H1 (cell line): ENCODE measurements around the gene SPTBN4. TPM values are rescaled to one million over a fixed set of nuclear protein-coding genes. Genes with fewer than 3 reads are reported as not detected.

Source experiments
- CTCF ChIA-PET: fragments of 300-600 bp; sonication (Branson Sonifier 250); formaldehyde crosslinking; loops from one replicate; lab custom pipeline; 2021; ENCODE audit not compliant: partially characterized antibody; lab: Charles Lee
- POLR2A ChIA-PET: fragments of 300-600 bp; sonication (Branson Sonifier 250); formaldehyde crosslinking; loops from one replicate; lab custom pipeline; 2021; ENCODE audit warnings: inconsistent platforms; ENCODE audit not compliant: partially characterized antibody; lab: Charles Lee
- DNase-seq, 2 experiments: peaks; one replicate each; pipeline versions ENCODE4 v3.0.0 to v3.0.0-alpha.2; 2010 to 2022; ENCODE audit warnings: low spot score in 2 of 2, low read depth in 1 of 2, mixed read lengths in 1 of 2
- FAIRE-seq: peaks from 2 replicates; lab custom pipeline; 2011; peaks lifted over from hg19 to GRCh38; lab: Jason Lieb, UNC
- H2AFZ ChIP-seq: 2 replicates; pipeline ENCODE4 v1.8.1; 2012; ENCODE audit warnings: low read length, inconsistent platforms
- H2AK5ac ChIP-seq: 2 replicates; pipeline ENCODE4 v1.6.1; 2013; ENCODE audit warnings: low read depth, low read length
- H2BK120ac ChIP-seq: replicated peaks from 2 replicates; pipeline ENCODE3; 2013; ENCODE audit warnings: low read depth, low read length, inconsistent platforms
- H2BK12ac ChIP-seq: 2 replicates; pipeline ENCODE4 v1.6.1; 2013; ENCODE audit warnings: low read depth, low read length
- H2BK15ac ChIP-seq: 2 replicates; pipeline ENCODE4 v1.6.1; 2013; ENCODE audit warnings: low read length
- H2BK20ac ChIP-seq: 2 replicates; pipeline ENCODE4 v1.6.1; 2013; ENCODE audit warnings: low read length
- H2BK5ac ChIP-seq: 2 replicates; pipeline ENCODE4 v1.6.1; 2013; ENCODE audit warnings: low read depth, low read length
- H3K14ac ChIP-seq: 2 replicates; pipeline ENCODE4 v1.6.1; 2013; ENCODE audit warnings: inconsistent platforms; ENCODE audit not compliant: insufficient read length
- H3K18ac ChIP-seq: 2 replicates; pipeline ENCODE4 v1.6.1; 2013; ENCODE audit warnings: low read length; ENCODE audit errors: extremely low read depth
- H3K23ac ChIP-seq: 2 replicates; pipeline ENCODE4 v1.6.1; 2013; ENCODE audit warnings: inconsistent platforms; ENCODE audit not compliant: insufficient read length
- H3K23me2 ChIP-seq: 2 replicates; pipeline ENCODE4 v1.6.1; 2013; ENCODE audit warnings: low read depth, low read length
- H3K27ac ChIP-seq: 2 replicates; pipeline ENCODE4 v1.6.1; 2011; ENCODE audit warnings: low read depth, low read length, inconsistent platforms
- H3K27me3 ChIP-seq, 4 experiments: replicated peaks in 1 of 4; 1 replicate in 1 of 4; 2 replicates in 3 of 4; pipeline versions ENCODE4 v1.6.1 to v1.8.1; 2011 to 2013; ENCODE audit warnings: low read length in 3 of 4, mild to moderate bottlenecking in 3 of 4, inconsistent platforms in 2 of 4, mixed read lengths in 2 of 4, moderate library complexity in 1 of 4; ENCODE audit not compliant: control insufficient read depth in 3 of 4, insufficient read depth in 3 of 4; ENCODE audit errors: extremely low read depth in 1 of 4
- H3K36me3 ChIP-seq, 4 experiments: 2 replicates each; pipeline versions ENCODE4 v1.6.1 to v1.8.1; 2011 to 2013; ENCODE audit warnings: mild to moderate bottlenecking in 4 of 4, low read length in 3 of 4, moderate library complexity in 2 of 4, control low read depth in 1 of 4, inconsistent platforms in 1 of 4; ENCODE audit not compliant: insufficient read depth in 4 of 4, control insufficient read depth in 2 of 4
- H3K4ac ChIP-seq: replicated peaks from 2 replicates; pipeline ENCODE3; 2013; ENCODE audit warnings: low read length, low read depth, mixed read lengths, inconsistent platforms; ENCODE audit not compliant: insufficient read length
- H3K4me1 ChIP-seq, 4 experiments: replicated peaks in 1 of 4; 1 replicate in 1 of 4; 2 replicates in 3 of 4; pipeline versions ENCODE4 v1.6.1 to v1.8.1; 2011 to 2013; ENCODE audit warnings: low read length in 3 of 4, inconsistent platforms in 2 of 4, mixed read lengths in 1 of 4; ENCODE audit not compliant: insufficient read depth in 4 of 4, control insufficient read depth in 3 of 4
- H3K4me2 ChIP-seq, 2 experiments: 2 replicates each; pipeline versions ENCODE4 v1.6.1 to v1.8.1; 2011 to 2013; ENCODE audit warnings: low read depth in 2 of 2, low read length in 2 of 2, control low read depth in 1 of 2, inconsistent platforms in 1 of 2, mild to moderate bottlenecking in 1 of 2; ENCODE audit not compliant: insufficient read depth in 1 of 2
- H3K4me3 ChIP-seq, 4 experiments: fragments of 200-600, 300-600 bp in 1 of 4; sonication (generic), shearing (Covaris generic), sonication (Bioruptor Twin) in 1 of 4; 2 replicates each; pipeline versions ENCODE4 v1.5.1 to v1.8.1; 2011 to 2016; ENCODE audit warnings: low read length in 4 of 4, low read depth in 3 of 4, control low read depth in 2 of 4, inconsistent platforms in 2 of 4, mild to moderate bottlenecking in 2 of 4, mixed read lengths in 1 of 4, moderate library complexity in 1 of 4; ENCODE audit not compliant: insufficient read depth in 2 of 4; ENCODE audit errors: extremely low read depth in 1 of 4
- H3K56ac ChIP-seq: replicated peaks from 2 replicates; pipeline ENCODE3; 2013; ENCODE audit warnings: low read depth, mild to moderate bottlenecking, mixed read lengths, low read length, inconsistent platforms; ENCODE audit not compliant: insufficient read length
- H3K79me1 ChIP-seq: 2 replicates; pipeline ENCODE4 v1.6.1; 2013; ENCODE audit warnings: low read depth, low read length, control low read depth
- H3K79me2 ChIP-seq, 2 experiments: 2 replicates each; pipeline versions ENCODE4 v1.6.1 to v1.8.1; 2012 to 2013; ENCODE audit warnings: low read length in 2 of 2, mild to moderate bottlenecking in 2 of 2, inconsistent platforms in 1 of 2; ENCODE audit not compliant: insufficient read depth in 2 of 2, control insufficient read depth in 1 of 2
- H3K9ac ChIP-seq, 4 experiments: replicated peaks in 1 of 4; 1 replicate in 1 of 4; 2 replicates in 3 of 4; pipeline versions ENCODE4 v1.6.1 to v1.8.1; 2011 to 2013; ENCODE audit warnings: low read depth in 3 of 4, low read length in 3 of 4, control low read depth in 2 of 4, mild to moderate bottlenecking in 2 of 4, moderate library complexity in 2 of 4, inconsistent platforms in 1 of 4; ENCODE audit errors: extremely low read depth in 1 of 4
- H3K9me3 ChIP-seq, 2 experiments: 2 replicates each; pipeline versions ENCODE4 v1.6.1 to v1.8.1; 2012 to 2013; ENCODE audit warnings: mild to moderate bottlenecking in 2 of 2, moderate library complexity in 2 of 2, control low read depth in 1 of 2, inconsistent platforms in 1 of 2, low read depth in 1 of 2, low read length in 1 of 2, mixed read lengths in 1 of 2; ENCODE audit not compliant: insufficient read depth in 2 of 2
- H4K20me1 ChIP-seq, 2 experiments: replicated peaks in 1 of 2; 2 replicates each; pipeline versions ENCODE3 to v1.8.1; 2011 to 2013; ENCODE audit warnings: inconsistent platforms in 2 of 2, low read length in 2 of 2, mild to moderate bottlenecking in 1 of 2; ENCODE audit not compliant: insufficient read depth in 2 of 2, control insufficient read depth in 1 of 2
- H4K5ac ChIP-seq: 2 replicates; pipeline ENCODE4 v1.6.1; 2013; ENCODE audit warnings: low read length, low read depth, mixed read lengths, inconsistent platforms; ENCODE audit not compliant: insufficient read length
- H4K8ac ChIP-seq: 2 replicates; pipeline ENCODE4 v1.8.0; 2013; ENCODE audit warnings: mild to moderate bottlenecking, moderate library complexity, low read length, inconsistent platforms; ENCODE audit not compliant: insufficient read depth; ENCODE audit errors: extremely low read depth
- H4K91ac ChIP-seq: replicated peaks from 2 replicates; pipeline ENCODE3; 2013; ENCODE audit warnings: low read length, mixed read lengths, inconsistent platforms; ENCODE audit not compliant: insufficient read length
- BCL11A ChIP-seq, 2 experiments: IDR thresholded peaks; one replicate each; pipeline ENCODE4 v1.6.1; 2011; ENCODE audit warnings: low read depth in 2 of 2, low read length in 2 of 2, mild to moderate bottlenecking in 2 of 2
- CBX8 ChIP-seq: fragments of 300-800, 300-1000 bp; sonication (generic); IDR thresholded peaks from 2 replicates; pipeline ENCODE4 v1.7.1; 2016; ENCODE audit warnings: low read depth, low read length, borderline replicate concordance
- CHD1 ChIP-seq: IDR thresholded peaks from 2 replicates; pipeline ENCODE4 v1.6.1; 2012; ENCODE audit warnings: low read depth, low read length, improper control_type of control experiment
- CTCF ChIP-seq, 3 experiments: IDR thresholded peaks; 1 replicate in 2 of 3; 2 replicates in 1 of 3; pipeline versions ENCODE4 v1.5.1 to v1.6.1; 2011; ENCODE audit warnings: low read length in 3 of 3, mild to moderate bottlenecking in 3 of 3, inconsistent platforms in 2 of 3, low read depth in 1 of 3, moderate library complexity in 1 of 3; ENCODE audit not compliant: insufficient read depth in 1 of 3; ENCODE audit errors: control extremely low read depth in 1 of 3
- EP300 ChIP-seq, 2 experiments: IDR thresholded peaks; 1 replicate in 1 of 2; 2 replicates in 1 of 2; pipeline ENCODE4 v1.6.1; 2011 to 2012; ENCODE audit warnings: low read depth in 2 of 2, low read length in 2 of 2, mild to moderate bottlenecking in 2 of 2, borderline replicate concordance in 1 of 2, inconsistent platforms in 1 of 2, moderate library complexity in 1 of 2
- EZH2 ChIP-seq: fragments of 200-600 bp; sonication (generic); IDR thresholded peaks from 2 replicates; pipeline ENCODE4 v1.7.1; 2012; ENCODE audit warnings: low read depth, mild to moderate bottlenecking, moderate library complexity, low read length, inconsistent platforms; ENCODE audit not compliant: severe bottlenecking
- MAX ChIP-seq: IDR thresholded peaks from 2 replicates; pipeline ENCODE4 v1.6.1; 2012; ENCODE audit warnings: inconsistent platforms
- POLR2A ChIP-seq, 2 experiments: IDR thresholded peaks; 1 replicate in 1 of 2; 2 replicates in 1 of 2; pipeline ENCODE4 v1.6.1; 2011; ENCODE audit warnings: low read depth in 2 of 2, low read length in 2 of 2, mild to moderate bottlenecking in 2 of 2; ENCODE audit errors: control extremely low read depth in 1 of 2
- RAD21 ChIP-seq, 2 experiments: IDR thresholded peaks in 1 of 2; conservative IDR thresholded peaks in 1 of 2; 2 replicates each; pipeline ENCODE4 v1.6.1; 2011; ENCODE audit warnings: low read depth in 2 of 2, low read length in 2 of 2, improper control_type of control experiment in 1 of 2, inconsistent platforms in 1 of 2, mild to moderate bottlenecking in 1 of 2, moderate library complexity in 1 of 2
- TBP ChIP-seq: IDR thresholded peaks from 2 replicates; pipeline ENCODE4 v1.6.1; 2011; ENCODE audit warnings: low read depth, low read length, improper control_type of control experiment
- WGBS, 2 experiments: shearing (Covaris generic) in 1 of 2; methylation state at CpG; one replicate each; pipeline versions ENCODE4 v1.1.6 to v1.1.7; 2013 to 2015; ENCODE audit warnings: low lambda C conversion rate in 2 of 2, mixed read lengths in 2 of 2, inconsistent platforms in 1 of 2, low coverage in 1 of 2, missing lambda C conversion rate in 1 of 2; ENCODE audit not compliant: insufficient replicate concordance in 2 of 2, insufficient coverage in 1 of 2, insufficient read length in 1 of 2; ENCODE audit errors: extremely low coverage in 1 of 2, missing lambda C conversion rate in 1 of 2; 5-methylcytosine and 5-hydroxymethylcytosine counted together
- polyA plus RNA-seq, 7 experiments: library from polyadenylated mRNA; depleted of rRNA in 3 of 7; stranded (reverse) in 5 of 7; unstranded in 2 of 7; fragments of >200 nt in 5 of 7; fragments of 200-250 nt in 2 of 7; gene quantifications; 1 replicate in 5 of 7; 2 replicates in 1 of 7; 4 replicates in 1 of 7; pipeline versions ENCODE4 v1.2.1 to v1.2.3, GENCODE V29; 2011 to 2013; ENCODE audit warnings: missing spikeins in 2 of 7, mixed read lengths in 2 of 7
- total RNA-seq: library from RNA; stranded (reverse); fragmentation: NEBNext Ultra II Directional; extraction: Animal tissue kit (Norgen Biotek cat#: 25700); gene quantifications from 2 replicates; pipeline ENCODE4 v1.2.1, GENCODE V29; 2021

The SPTBN4 gene
- total and polyA plus RNA-seq, 2 of the 8 experiments (the other 6 are each of a cell fraction or from before 2014, with no cell fraction given) = 1.9 to 3.0 TPM

- peaks cover 2 to 14% (median 14%) of the 10 kb centered on the region in 4 experiments for H3K27me3 ChIP-seq
- TF ChIP-seq CBX8 (no peak), TBP (no peak), MAX (no peak), EZH2 (no peak), CTCF (IDR thresholded peaks at IDR 0.05; ENCODE audit: control extremely low read depth in 1 of 3, insufficient read depth in 1 of 3, low read depth in 1 of 3, low read length in 3 of 3) (no peak), EP300 (IDR thresholded peaks at IDR 0.05; ENCODE audit: borderline replicate concordance in 1 of 2, low read depth in 2 of 2, low read length in 2 of 2) (no peak), POLR2A (IDR thresholded peaks at IDR 0.05; ENCODE audit: control extremely low read depth in 1 of 2, low read depth in 2 of 2, low read length in 2 of 2) (no peak), CHD1 (no peak), BCL11A (IDR thresholded peaks at IDR 0.05; ENCODE audit: low read depth in 2 of 2, low read length in 2 of 2) (no peak), RAD21 (IDR thresholded peaks at IDR 0.05 in 1 of 2, conservative IDR thresholded peaks at IDR 0.05 in 1 of 2; ENCODE audit: low read depth in 2 of 2, low read length in 2 of 2) (no peak)
These were observed 149.4 kb downstream of the SPTBN4 start for GRCh38 chr19:40616178-40616577.

More at GRCh38 chr19:40616178-40616577, 149.4 kb downstream of the SPTBN4 start:
- Histone ChIP-seq H3K4me3 (no peak overlapping the region), H2BK120ac (no peak overlapping the region), H3K4ac (no peak overlapping the region), H2AK5ac (no peak overlapping the region), H4K8ac (no peak overlapping the region), H3K79me2 (no peaks in the 10 kb centered on the region), H2BK12ac (no peak overlapping the region), H3K9ac (no peak overlapping the region), H3K23ac (no peak overlapping the region), H3K9me3 (no peaks in the 10 kb centered on the region), H3K79me1 (no peaks in the 10 kb centered on the region), H3K56ac (no peak overlapping the region), H2BK20ac (no peak overlapping the region), H3K14ac (no peak overlapping the region), H3K27ac (no peak overlapping the region), H4K5ac (no peak overlapping the region), H3K4me1 (peaks cover 0 to 6% (median 1%) of the 10 kb centered on the region in 4 experiments; a peak in 4 of 7 replicates), H3K23me2 (peaks cover 8% of the 10 kb centered on the region), H4K20me1 (peaks cover 5 to 6% of the 10 kb centered on the region in 2 experiments), H2AFZ (no peak overlapping the region), H3K4me2 (no peak overlapping the region), H4K91ac (no peak overlapping the region), H2BK15ac (no peak overlapping the region), H3K18ac (no peak overlapping the region), H3K36me3 (peaks cover 0 to 21% (median 8%) of the 10 kb centered on the region in 4 experiments; a peak in 7 of 8 replicates), H2BK5ac (no peak overlapping the region)
- ChIA-PET POLR2A (interaction anchor here (0.7 to 4.0 kb wide), 2 partner anchors 12 to 39 kb away, joined by 3 to 30 read pairs; no protein-coding TSS in a partner anchor), CTCF (interaction anchor here (0.6 to 2.7 kb wide), 4 partner anchors 13 to 151 kb away, joined by 3 to 18 read pairs (median 8); no protein-coding TSS in a partner anchor)
- FAIRE-seq (no peak), DNase-seq (no peak)
- WGBS, 2 experiments = 98% methylated on average over 5 of the region's 5 CpGs; no CpG with 5 or more reads in 1 of the 2 experiments
